GM19395 (cell line): ENCODE data around the gene ALOXE3.

Experiments used
- ATAC-seq: cut with Tn5 transposase; IDR thresholded peaks from one replicate; pipeline ENCODE4 v1.9.1; 2021; ENCODE audit warnings: mild to moderate bottlenecking, moderate library complexity; ENCODE audit not compliant: unreplicated experiment

ALOXE3 gene

DNA sequence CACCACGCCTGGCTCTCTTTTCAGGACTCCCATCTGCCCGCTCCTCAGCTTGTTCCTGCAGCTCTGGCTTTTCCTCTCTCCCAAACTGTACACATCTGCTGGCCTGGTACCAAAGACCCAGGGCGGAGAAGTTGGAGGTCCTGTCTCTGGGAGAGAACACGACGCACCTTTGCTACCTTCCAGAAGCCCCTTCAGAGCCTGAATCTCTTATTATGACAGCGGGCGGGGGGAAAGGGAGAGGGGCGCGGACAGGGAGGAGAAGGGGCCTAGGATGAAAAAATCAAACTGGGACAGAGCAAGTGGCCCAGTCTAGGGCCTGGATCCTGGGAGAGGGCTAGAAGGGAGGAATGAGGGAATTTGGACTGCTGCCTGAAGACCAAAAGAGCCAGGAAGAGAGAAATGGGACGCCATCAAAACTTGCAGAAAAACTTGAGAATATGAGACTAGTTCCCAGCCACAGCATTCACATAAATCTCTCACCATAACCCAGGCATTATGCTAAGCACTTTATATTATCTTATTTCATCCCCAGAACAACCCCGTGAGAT is 36.4 kb upstream of the ALOXE3 start:
- ATAC-seq, result no peak

DNA sequence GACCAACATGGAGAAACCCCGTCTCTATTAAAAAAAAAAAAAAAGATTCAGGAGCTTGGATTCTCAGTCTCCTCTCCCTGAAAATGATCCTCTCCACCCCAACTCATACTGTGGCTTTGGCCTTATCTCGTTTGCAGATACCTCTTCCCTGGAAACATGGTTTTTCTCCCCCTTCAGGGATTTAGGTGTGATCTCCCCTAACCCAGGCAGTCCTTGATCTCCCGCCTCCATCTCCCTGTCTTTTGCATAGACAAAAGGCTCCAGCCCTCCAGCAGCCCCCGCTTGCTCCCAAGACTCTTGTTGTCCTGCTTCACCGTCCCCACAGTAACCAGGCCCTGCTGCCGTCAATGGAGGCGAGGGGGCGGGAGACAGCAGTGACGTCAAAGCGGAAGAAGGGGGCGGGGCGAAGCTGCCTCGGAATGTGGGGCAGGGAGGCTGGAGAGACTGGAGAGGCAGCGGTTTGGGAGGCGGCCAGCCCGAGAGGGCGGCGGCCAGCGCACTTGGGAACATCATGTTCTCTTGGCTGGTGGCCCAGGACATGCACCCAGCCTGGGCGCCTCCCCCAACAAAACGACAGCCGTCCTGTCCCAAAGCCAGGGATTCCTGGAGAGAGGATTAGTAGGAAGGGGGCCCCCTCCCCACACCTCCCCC is 35.8 kb upstream of the ALOXE3 start:
- ATAC-seq, result no peak

DNA sequence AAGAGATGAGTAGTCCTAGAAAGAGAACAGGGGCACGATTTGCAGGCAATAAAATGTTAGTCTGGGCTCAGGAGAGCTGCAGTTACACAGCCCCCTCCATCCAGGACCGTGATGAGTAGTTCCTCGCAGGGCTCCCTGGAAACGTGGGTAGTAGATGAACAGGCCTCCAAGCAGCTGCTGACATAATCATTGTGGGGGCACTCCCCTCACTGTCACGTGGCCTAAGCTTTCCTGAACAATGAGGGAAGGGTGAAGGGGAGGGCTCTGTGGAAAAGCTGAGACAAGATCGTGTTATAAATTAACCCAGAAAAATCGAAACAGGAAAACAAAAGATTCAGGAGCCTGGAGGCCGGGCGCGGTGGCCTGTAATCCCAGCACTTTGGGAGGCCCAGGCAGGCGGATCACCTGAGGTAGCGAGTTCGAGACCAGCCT is 35.2 kb upstream of the ALOXE3 start:
- ATAC-seq, result no peak

DNA sequence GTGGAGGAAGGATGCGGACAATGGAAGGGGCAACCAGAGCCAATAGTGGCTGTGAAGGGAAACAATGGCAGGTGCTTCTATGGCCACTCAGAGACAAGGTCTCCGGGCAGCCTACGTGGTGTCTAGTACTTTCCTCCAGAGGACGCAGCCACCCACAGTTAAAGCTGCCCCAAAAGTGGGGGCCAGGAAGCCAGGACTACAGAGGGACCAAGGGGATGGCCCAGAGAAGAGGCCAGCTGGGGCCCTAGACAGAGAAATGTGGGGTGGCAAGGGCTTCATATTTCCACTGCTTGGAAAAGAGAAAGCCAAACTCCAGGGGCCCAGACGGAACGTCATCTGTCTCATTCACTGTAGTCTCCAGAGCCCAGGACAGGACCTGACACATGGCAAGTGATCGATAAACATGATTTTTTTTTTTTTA is 34.7 kb upstream of the ALOXE3 start:
- no peak for ATAC-seq

DNA sequence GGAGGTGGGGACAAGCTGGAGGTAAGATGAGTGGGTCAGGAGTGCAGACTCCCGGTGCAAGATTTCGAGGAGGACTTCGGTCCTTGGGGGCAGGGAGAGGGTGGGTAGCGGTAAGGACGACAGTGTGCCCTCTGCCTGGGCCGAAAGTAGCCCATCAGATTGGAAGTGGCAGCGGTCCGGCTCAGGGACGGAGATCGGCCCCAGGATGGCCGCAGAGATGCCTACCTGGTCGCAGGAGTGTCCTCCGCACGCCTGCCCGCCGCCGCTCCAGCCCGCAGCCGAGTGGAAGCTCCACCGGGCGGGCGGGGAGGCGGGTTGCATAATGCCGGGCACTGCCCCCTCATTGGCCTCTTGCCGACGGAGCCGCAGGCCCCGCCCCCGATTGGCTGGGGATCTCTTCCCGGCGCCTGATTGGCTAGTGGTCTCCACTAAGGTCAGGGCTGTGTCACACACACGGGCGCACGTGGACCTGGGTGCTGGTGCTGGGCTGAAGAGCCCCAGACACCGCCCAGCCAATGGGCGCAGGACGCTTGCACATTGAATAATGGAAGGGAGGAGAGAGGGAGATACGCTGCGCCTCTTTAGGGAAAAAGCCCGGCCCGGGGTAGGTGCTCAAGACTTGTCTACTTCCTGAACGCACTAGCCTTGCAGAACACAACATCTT is 33.9 kb upstream of the ALOXE3 start, which contains the start of gene PER1:
PER1 (minus strand) TSS at position 293 of the 664 bp plus-strand sequence. CDS start 1,698 bp downstream, outside the sequence.
- no peak for ATAC-seq

DNA sequence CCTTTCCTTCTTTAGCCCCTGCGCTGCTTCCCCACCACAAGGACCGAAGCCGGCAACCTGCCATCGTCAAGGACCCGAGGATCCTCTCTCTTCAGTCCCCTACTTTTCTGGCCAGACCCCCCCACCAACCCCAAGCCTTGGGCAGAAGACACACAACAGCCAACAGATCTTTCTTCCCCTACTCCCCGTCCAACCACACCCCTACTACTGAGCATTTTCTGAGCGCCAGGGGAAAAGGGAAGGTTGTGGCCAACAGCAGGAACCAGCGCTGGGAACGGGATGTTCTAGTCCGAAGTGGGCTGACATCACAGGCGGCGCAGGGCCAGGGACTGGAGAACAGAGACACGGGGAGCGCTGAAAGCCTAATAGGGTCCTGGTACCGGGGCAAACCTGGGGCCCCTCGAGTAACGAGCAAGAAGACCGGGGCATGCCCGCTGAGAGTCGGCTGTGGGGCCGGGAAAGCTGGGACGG is 33.4 kb upstream of the ALOXE3 start:
- no peak for ATAC-seq

DNA sequence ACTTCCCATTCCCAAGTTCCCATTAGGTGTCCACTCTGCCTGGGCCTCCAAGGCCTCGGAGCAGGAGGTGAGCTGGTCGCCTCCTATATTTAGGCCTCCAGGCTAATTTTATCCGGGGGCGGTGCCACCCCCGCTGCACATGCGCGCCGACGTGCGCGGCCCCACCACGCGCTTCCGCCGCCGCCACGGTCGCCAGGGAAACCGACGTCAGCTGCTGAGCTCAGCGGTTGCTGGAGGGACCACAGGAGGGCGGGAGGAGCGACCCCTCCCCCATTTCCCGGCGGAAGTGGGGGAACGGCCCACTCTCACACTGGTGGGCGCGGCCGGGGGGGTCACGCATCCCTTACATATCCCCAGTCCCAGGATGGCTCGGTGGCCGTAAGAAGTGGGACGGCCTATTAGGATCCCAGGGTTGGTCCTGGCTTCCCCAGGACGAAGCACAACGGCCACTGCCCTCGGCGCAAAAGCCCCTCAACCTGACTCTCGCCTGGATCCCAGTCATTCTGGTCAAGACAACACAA is 32.9 kb upstream of the ALOXE3 start:
- peak; percentile 48 for ATAC-seq

DNA sequence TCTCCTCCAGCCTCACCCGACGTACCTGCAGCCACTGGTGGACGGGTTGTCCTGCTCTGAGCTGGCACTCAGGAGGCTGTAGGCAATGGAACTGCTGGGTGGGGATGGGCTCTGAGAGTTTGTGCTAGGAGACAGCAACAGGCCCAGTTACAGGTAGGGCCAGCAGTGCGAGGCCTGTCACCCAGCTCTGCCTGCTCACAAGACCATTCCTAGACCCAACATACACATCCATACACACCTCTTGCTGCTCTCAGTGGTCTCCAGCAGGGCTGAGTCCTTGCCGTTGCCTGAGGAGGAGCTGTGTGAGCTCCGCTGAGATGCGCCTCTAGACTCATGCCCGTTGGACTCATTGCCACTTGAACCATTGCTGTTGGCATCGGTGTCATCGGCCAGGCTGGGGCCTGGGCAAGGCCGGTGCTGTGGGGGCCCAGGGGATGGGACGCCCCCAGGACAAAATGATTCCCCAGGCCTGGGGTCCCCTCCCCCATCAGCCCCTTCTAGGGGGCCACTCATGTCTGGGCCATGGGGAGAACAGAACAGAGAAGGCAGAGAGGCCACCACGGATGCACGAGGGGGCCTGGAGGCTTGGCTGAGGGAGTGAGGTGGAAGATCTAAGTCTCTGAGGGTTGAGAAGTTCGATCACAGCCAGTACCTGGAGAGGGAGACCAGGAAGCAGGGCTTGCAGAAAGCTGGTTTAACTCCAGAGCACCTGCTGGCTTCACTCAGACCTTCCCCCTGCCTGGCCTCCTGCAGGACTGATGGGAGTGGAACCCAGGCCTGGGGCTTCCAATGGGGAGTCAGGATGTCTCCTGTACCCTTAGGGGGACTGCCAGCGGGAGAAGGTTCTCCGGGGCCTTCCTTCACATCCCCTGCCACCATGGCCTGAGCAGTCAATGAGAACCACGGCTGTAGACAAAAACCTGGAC is 32.1 kb upstream of the ALOXE3 start:
- ATAC-seq, result no peak

DNA sequence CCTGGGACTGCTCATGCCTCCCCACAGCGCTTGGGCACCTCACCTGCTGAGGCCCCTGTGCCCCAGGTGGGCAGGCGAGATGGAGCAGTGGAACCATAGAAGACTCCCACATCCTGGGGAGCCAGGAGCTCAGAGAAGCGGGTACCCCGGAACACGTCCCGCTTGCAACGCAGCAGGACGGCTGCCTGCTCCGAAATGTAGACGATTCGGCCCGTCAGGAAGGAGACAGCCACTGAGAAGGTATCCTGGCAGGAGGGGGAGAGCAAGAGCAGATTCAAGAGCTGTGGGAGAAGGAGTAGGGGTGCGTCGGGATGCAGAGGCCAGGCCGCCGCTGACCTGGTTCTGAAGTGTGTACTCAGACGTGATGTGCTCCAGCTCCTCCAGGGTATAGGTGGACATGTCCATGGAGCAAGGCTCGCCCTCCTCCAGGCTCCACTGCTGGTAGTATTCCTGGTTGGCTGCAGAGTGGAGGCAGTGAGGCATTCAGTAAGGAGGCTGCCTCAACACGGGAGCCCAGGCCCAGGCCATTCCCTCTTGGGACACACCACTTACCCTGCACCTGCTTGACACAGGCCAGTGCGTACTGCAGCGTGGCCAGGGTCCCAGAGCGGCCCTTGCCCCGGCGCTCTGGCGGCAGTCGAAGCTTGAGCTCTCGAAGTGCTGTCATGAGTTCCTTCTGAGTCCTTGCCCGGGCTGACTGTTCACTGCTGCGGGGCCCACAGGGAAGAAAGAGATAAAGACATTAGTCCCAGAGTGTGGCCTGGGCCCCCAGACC is 31.3 kb upstream of the ALOXE3 start:
- ATAC-seq, result no peak

DNA sequence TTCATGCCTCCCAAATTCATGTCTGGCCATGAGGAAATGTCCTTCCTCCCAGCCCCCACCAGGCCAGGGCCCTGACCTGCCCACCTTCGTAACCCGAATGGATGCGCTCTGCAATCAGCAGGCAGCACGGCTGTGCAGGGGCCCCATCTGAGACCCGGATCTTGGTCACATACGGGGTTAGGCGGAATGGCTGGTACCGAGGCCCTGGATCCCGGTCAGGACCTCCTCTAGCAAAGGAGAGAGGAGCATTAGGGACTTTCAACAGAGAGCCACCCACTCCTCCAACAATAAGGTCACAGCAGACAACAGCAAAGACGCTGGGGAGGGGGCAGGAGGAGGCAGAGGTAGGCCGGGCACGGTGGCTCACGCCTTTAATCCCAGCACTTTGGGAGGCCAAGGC is 30.2 kb upstream of the ALOXE3 start:
- ATAC-seq, result no peak

DNA sequence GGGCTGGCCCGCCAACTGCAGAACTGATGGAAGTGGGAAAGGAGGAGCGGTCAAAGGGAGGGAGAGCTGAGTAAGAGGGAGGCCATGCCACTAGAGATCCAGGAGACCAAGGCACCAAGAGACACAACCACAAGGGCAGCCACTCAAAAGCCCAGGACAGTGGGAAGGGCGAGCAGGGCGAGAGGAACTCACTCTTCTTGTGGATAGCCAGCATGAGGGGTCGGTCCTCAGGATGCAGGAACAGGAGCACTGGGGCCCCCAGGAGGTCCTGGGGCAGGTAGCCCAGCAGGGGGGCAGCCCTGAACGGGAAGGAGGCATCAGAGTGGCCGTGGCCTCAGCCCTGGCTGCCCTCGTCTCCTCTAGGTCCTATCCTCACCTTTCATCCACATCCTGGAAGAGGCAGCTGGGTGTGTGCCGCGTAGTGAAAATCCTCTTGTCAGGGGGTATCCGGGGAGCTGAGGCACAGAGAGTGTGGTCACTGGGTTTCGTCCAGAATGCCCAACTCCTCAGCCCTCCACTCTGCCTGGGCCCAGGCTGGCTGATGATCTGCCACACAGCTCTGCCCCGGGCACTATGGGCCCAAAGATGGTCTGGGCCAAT is 29.6 kb upstream of the ALOXE3 start:
- ATAC-seq, result no peak

DNA sequence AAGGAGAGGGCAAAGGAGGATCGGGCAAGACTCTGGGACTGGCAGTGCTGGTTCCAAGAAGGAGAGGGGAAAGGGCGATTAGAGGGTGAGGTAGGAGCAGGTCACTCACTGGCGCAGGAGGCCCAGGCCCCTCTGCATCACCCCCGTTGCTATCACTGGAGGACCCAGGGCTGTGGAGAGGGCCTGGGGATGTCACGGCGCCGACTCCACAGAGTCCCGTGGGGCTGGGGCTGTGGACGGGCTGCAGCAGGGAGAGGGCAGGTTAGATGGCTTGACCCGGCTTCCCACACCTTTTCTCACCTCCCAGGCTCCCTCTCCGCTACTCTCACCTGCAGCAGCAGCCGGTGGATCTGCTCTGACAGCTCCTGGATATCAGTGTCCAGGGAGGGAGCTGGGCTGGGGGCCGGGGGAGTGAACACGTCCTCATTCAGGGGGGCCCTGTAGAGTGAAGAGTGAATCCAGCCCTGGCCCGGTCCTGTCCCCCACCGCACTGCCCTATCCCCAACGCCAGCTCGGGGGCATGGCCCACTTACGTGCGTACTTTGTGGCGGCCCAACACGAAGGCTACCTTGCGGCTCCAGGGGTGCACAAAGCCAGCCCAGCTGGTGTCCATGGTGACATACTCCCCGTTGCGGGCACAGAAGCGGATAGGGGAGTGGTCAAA is 29.0 kb upstream of the ALOXE3 start:
- ATAC-seq, result no peak

DNA sequence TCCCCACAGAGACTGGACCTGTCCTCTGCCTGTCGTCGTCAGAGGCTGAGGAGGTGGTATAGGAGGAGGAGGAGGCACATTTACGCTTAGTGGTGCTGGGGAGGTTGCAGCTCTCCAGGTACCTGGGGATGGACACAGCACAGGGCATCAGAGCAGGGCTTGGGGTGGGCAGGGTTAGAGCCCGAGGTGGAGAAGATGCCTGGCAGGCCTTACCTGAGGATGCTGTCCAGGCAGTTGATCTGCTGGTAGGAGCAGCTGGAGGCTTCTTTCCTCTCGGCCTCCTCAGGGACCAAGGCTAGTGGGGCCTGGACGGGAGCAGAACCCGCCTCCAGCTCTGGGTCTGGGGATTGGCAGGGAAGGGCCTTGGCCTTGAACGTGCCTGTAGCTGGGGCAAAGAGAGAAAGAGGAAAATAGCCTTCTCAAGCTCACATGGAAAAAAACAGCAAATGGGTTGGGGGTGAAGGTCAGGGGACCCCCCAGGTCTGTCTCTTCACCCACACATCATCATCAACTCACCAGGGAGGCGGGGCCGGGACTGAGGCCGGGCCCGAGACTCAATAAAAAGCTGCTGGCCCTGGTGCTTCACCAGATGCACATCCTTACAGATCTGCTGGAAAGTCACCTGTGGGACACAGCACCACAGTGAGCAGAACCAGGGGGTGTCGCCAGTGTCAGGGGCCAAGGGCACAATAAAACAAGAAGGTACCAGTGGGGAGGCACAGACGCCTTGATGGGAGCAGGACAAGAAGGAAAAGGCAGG is 28.2 kb upstream of the ALOXE3 start:
- ATAC-seq, result no peak

DNA sequence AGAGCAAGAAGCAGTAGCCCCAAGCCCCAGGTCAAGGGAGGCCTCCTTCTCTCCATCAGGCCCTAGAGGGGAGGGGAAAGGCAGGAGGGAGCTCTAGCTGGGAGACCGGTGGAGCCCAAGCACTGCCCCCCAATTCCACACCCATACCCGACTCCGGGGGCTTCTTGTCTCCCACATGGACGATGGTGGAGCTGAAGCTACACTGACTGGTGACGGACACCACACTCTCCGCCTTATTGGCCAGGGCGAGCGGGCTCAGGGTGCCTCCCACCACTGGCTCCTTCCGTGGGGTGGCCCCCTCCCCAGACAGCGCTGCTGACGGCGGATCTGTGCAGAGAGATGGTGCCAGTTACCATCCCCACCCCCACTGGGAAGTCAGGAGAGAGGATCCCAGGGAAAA is 27.5 kb upstream of the ALOXE3 start:
- no peak for ATAC-seq

DNA sequence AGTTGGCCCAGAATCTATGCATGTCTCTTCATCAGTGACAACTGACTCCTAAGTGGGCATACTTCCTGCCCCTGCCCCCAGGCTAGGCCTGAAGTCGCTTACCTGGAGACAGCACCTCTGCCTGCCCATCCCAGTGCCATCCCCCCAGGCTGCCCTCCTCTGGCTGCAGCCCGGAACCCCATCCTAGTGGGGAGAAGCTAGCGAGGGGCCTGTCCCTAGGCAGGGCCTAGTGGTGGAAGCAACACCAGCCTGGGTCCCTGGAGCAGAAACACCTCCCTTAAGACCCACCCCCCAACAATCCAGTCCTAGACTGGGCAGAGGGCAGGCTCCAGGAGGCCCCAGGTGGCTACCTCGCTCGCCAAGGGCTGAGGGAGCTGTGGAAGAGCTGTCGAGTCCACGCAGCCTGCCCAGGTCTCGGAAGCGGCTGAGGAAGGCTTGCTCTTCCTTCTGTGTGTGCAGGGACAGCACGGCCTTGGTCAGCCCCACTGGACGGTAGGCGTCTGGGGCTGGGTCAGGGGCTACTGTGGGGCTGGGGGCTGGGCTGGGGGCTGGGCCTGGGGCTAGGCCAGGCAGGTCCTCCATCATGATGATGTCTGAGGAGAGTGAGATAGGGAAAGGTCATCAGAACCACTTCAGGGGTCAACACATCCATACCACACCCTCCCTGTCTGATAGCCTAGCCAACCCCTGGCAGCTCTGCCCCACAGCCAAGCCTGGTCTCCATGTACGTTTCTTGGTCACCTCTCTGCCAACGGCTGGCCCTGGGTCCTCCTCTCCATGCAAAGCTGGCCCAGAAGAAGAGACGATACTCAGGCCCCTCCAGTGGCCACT is 26.3 kb upstream of the ALOXE3 start:
- ATAC-seq, result no peak

DNA sequence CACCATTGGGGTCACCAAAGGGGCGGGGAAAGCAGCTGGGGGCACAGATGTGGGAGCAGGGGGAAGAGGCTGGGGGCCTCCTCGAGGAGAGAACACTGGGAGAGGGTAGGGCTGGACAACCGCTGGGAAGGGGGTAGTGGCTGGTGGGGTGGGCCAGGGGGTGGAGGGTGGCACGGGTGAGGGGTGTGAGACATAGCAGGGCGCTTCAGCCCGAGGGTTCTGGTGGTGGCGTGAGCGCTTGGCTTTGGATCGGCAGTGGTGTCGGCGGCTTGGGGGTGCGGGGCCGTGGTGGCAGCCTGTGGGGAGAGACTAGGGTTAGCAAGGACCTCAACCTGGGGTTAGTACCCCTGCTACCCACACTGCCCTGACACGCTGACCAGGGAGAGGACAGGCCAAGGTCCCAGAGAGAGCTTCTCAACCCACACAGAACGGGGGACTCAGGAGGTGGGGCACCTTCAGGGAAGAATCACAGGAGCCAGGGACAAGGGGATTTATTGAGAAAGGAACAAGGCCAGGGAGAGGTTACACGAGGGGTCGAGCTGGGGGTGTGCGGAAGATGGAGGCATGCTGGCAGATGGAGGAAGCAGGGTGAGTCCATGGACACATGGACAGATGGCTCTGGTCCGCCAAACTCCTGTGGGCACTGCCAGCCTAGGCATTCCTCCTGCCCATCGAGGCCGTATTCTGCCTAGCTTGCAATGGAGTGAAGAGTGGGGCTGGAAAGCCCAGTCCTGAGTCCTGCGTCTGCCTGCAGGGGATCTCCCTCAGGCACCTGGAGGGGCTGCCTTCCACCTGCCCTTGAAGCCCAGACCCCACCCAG is 25.5 kb upstream of the ALOXE3 start:
- ATAC-seq, result no peak
